ENCODE measurements around the gene KRTAP4-16.
"Not testable (repeated sequence)": the region's sequence is repeated elsewhere in the genome, so short reads cannot be mapped to it uniquely, and the experiment has no call there.

The KRTAP4-16 gene

DNA sequence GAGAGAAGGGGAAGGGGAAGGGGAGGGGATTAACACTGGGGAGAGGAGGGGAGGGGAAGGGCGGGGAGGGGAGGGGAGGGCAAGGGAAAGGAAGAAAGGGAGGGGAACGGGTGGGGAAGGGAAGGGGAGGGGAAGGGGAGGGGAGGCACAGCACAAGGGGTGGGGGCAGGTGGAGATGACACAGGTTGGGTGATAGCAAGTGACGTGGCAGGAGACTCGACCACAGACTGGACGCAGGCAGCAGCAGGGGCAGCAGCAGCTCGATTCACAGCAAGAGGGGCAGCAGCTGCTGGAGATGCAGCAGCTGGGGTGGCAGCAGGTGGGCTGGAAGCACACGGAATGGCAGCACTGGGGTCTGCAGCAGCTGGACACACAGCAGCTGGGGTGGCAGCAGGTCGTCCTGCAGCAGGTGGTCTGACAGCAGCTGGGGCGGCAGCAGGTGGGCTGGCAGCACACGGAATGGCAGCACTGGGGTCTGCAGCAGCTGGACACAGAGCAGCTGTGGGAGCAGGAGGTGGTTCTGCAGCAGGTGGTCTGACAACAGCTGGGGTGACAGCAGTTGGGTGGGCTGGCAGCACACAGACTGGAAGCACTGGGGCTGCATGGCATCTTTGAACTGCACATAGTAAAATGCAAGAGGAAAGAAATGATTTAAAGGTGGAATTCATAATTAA lies at the start of gene KRTAP4-16:
Gene KRTAP4-16 (minus strand): TSS at position 624 of the 674 bp plus-strand sequence. CDS start 0 bp downstream, at position 624.
- DNase-seq (ENCODE audit: low spot score) = no peak

GRCh38 chr17:41151525-41151924 lies 49.5 kb upstream of the KRTAP4-16 start:
- DNase-seq (ENCODE audit: low spot score) = no peak

DNA sequence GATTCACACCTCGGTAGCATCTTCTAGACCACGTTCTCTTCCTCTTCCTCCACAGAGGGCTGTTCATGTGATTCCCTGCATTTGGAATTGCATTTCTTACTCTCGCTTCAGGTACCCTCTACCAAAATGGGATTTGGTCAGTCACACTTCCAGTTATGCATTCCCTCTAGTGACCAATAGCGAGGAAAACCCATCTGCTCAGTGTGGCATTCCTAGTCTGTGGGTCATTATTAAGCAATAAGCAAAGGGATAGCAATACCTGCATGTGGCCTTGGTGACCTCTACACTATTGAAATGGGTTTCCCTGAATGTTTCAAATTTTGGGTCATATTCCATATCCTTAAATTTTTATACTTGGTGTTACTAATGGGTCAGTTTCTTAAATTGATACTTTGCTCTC lies 48.0 kb upstream of the KRTAP4-16 start:
- DNase-seq (ENCODE audit: low spot score) = no peak

DNA sequence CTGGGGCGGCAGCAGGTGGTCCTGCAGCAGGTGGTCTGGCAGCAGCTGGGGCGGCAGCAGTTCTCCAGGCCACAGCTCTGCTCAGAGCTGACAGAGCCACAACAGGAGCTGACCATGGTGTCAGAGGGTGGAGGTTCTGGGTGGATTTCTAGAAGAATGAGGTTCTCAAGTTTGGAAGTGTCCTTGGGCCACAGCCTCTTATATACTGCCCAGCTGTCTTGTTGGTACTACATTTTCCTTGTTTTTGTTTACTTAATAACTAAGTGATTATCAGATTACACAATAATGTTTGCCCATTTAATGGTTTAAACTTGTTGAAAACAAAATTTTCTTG lies 47.6 kb upstream of the KRTAP4-16 start, which contains the start of gene KRTAP4-5:
Gene KRTAP4-5 (minus strand): TSS at position 174 of the 334 bp plus-strand sequence. CDS start 58 bp downstream, at position 116.
- DNase-seq (ENCODE audit: low spot score) = no peak

GRCh38 chr17:41148971-41149651 lies 47.1 kb upstream of the KRTAP4-16 start:
- DNase-seq (ENCODE audit: low spot score) = not testable (repeated sequence)

DNA sequence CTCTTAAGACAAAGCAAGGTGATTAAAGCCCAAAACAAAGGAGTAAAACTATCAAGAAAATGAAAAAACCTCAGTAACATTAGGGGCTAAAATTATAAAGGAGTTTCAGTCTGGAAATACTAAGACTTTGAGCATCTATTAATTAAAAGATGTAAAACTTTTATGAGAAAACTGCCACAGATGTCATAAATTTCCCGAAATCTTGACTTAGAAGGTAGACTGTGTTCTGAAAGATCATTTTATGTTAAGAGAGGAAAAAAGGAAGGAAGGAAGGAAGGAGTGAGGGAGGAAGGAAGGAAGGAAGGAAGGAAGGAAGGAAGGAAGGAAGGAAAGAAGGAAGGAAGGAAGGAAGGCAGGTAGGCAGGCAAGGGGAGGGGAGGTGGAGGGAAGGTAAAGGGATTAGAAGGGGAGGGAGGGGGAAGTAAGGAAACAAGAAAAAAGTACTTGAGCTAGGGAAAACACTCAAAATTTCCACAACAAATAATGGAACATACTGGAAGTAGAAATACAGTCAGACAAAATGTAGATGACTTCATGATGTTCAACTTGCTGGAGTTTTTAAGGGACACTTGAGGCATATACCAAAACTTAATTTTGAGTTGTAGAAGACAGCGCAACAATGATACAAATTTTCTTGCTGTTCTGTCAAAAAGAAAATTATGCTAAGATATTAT lies 45.7 kb upstream of the KRTAP4-16 start:
- no peak for DNase-seq (ENCODE audit: low spot score)

GRCh38 chr17:41145261-41145660 lies 43.3 kb upstream of the KRTAP4-16 start:
- no peak for DNase-seq (ENCODE audit: low spot score)

DNA sequence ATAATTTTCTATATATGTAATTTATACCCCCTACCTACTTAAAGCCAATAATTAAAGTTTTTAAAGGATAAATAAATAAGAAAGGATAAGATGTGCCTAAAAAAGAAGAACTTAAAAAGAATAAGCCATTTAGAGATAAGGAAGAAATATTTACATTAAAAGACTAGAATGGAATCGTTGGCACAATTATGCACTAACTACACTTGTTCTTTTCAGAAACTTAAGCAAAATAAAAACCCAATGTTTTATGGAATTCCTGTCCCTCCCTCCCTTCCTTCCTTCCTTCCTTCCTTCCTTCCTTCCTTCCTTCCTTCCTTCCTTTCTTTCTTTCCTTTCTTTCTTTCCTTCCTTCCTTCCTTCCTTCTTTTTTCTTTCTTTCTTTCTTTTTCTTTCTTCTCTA lies 42.8 kb upstream of the KRTAP4-16 start:
- DNase-seq (ENCODE audit: low spot score) = no peak

DNA sequence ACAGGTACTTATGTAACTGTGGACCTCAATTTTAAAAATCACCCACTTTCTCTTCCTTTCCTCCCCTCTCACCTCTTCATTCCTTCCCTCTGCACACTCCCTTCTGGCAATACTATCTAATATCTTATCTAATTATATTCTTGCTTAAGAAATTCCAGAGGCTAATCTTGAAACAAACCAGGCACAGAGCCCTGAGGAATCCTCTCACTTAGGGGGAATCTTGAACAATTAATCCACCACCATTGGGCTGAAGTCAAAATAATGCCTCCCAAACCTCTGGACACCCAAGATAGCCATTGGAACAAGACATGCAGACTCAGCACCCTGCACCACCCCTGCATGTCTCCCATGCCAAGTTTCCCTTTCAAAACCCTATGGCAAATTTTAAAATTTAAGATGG lies 39.4 kb upstream of the KRTAP4-16 start:
- DNase-seq (ENCODE audit: low spot score) = no peak

GRCh38 chr17:41140360-41141131 lies 38.5 kb upstream of the KRTAP4-16 start, which contains the start of gene KRTAP4-6:
Gene KRTAP4-6 (minus strand): TSS chr17:41140544. CDS start chr17:41140487, 57 bp downstream.
- no peak for DNase-seq (ENCODE audit: low spot score)

- DNase-seq (ENCODE audit: low spot score) = not testable (repeated sequence)
Observed at GRCh38 chr17:41139865-41140264, 37.9 kb upstream of the KRTAP4-16 start.

- peak; percentile 29 for DNase-seq (ENCODE audit: low spot score)
Observed at GRCh38 chr17:41133880-41134735, 32.1 kb upstream of the KRTAP4-16 start.

- DNase-seq (ENCODE audit: low spot score) = no peak
Observed at GRCh38 chr17:41131979-41132378, 30.0 kb upstream of the KRTAP4-16 start.

- no peak for DNase-seq (ENCODE audit: low spot score)
Observed at GRCh38 chr17:41127371-41127770, 25.4 kb upstream of the KRTAP4-16 start.

DNA sequence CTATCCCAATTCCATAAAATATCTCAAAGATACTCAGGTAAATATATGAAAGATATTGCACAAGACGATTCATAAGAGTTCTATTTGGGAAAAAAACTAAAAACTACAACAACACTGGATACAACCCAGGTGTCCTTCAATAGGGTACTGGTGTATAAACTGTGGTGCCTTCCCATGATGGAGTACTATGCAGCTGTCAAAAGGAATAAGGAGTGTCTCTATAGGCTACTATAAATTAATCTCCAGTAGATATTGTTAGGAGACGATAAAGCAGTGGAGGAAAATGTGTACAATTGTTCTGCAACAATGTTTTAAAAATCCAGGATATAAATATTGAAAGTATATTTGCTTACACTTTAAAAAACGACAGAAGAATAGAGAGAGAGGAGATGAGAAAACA lies 24.4 kb upstream of the KRTAP4-16 start:
- no peak for DNase-seq (ENCODE audit: low spot score)

DNA sequence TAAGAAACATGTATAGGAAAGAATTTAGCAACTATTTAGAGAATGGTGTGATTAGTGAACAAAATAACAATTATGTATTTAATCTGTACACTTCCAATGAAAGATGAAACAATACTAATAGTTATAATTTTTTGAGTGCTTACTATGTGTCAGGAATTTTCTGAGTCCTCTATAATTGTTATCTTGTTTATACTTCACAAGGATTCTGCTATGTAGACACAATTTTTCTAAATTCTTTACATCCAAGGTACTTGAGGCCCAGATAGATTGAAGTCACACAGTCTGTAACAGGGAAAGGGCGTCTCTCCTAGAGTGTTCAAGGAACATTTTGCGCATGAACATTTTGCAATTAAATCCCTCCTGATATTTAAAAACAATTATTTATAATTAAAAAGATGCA lies 23.1 kb upstream of the KRTAP4-16 start:
- DNase-seq (ENCODE audit: low spot score) = no peak

GRCh38 chr17:41123991-41124371 lies 22.0 kb upstream of the KRTAP4-16 start, which contains the start of gene KRTAP4-12:
Gene KRTAP4-12 (minus strand): TSS chr17:41124182. CDS start chr17:41124122, 60 bp downstream.
- DNase-seq (ENCODE audit: low spot score) = not testable (repeated sequence)

- DNase-seq (ENCODE audit: low spot score) = not testable (repeated sequence)
Observed at GRCh38 chr17:41123292-41123990, 21.4 kb upstream of the KRTAP4-16 start.

DNA sequence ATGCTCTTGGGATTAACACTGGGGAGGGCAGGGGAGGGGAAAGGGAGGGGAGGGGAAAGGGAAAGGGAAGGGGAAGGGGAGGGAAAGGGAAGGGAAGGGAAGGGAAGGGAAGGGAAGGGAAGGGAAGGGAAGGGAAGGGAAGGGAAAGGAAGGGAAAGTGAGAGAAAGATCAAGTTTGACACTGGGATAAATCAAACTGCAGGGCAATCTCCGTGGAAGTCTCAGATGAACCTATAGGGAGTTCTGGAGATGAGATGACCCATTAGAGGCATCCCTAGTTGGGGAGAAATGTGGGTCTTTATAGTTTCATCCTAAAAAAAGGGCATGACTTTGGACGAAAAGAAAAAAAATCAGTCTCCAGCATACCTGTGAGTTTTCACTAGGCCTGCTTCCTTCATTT lies 19.7 kb upstream of the KRTAP4-16 start:
- no peak for DNase-seq (ENCODE audit: low spot score)
